HG03575 (cell line): Measurements from ENCODE around the gene RGS1.

Source experiments
- ATAC-seq: cut with Tn5 transposase; IDR thresholded peaks from one replicate; pipeline ENCODE4 v1.9.1; 2021; ENCODE audit not compliant: unreplicated experiment, insufficient number of reproducible peaks, low FRiP score; ENCODE audit errors: extremely low read depth

Gene RGS1

GRCh38 chr1:192604979-192605620 lies 29.5 kb downstream of the RGS1 start:
- ATAC-seq, result peak; percentile 17

- no peak for ATAC-seq
Observed at GRCh38 chr1:192608671-192609070, 33.1 kb downstream of the RGS1 start.

DNA sequence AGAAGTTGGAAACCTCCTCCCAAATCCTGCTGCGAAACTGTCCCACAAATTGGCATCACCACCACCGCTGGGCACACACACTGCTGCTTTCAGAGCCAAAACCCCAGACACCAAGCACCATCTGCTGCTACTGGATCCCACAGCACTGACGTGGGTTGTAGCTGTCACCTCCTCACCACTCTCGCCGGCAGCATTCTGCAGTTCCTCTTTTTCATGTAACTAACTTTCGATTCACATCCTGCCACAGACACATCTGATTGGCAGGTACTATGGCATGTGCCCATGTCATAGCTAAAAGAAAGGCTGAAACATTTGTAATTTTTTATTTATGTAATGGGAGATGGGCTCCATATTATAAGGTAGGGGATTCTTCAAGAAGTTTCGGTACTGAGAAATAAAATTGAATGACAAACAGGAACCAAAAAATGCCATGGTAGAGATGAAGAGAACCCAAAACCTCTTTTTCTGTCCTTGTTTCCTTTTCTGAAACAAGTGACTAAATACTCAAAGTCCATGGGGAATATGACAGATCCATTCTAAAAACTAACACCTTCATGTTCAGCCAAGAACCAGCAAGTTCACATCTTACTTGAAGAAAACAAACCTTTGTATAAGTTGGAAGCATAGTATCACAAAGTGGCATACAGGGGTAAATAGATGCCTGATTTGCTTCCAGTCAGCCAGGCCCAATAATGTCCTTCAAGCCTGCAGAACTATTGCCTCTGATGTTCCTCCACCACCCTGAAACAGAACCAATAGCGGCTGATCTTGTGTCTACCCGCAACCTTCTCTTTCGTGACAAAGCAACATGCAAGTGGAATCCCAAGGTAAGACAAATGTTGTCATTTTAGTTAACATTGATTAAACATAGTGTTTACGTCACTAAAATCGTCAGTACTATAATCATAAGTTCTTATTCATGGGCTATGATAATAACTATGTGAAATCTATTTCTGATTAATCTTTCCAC lies 33.8 kb downstream of the RGS1 start:
- peak; percentile 97 for ATAC-seq

- ATAC-seq, result no peak
Observed at GRCh38 chr1:192610112-192610889, 34.7 kb downstream of the RGS1 start.

- no peak for ATAC-seq
Observed at GRCh38 chr1:192615055-192615454, 39.5 kb downstream of the RGS1 start.

GRCh38 chr1:192620071-192620635 lies 44.6 kb downstream of the RGS1 start:
- ATAC-seq, result no peak

DNA sequence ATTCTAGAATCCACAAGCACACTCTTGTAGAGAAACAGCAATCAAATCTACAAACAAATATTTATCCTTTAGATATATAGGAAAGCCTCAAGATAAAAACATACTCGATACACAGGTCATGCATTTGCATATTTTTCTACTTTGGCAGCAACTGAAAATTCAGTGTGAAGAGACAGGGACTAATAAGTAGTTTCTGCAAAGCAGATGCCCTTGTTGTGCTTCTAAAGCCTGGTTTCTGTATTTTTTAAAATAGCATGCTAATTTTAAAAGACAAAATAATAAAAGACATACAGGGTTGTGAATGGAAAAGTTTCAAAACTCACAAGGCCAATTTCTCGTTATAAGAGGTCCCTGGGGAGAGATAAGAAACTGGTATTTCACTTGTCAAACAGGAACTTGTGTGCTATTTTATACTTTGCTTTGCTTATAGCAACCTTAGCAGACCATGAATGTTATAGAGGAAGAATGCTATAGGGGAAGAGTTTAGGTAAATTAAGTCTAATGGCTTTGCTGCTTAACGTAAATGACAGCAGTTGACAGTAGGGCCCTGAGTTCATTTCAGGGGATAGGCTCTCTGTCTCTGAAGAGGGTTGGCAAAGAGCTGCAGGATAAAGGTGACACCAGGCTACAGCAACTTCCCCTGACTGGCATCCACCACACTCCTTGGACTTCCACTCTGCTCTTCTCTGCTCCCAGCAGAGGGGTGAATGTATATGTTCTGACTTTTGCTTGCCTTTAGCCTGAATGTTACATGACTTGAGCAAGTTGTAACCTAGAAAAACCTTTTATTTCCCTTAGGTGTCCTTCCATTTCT lies 51.0 kb downstream of the RGS1 start:
- peak; percentile 90 for ATAC-seq

- no peak for ATAC-seq
Observed at GRCh38 chr1:192627901-192628300, 52.3 kb downstream of the RGS1 start.

DNA sequence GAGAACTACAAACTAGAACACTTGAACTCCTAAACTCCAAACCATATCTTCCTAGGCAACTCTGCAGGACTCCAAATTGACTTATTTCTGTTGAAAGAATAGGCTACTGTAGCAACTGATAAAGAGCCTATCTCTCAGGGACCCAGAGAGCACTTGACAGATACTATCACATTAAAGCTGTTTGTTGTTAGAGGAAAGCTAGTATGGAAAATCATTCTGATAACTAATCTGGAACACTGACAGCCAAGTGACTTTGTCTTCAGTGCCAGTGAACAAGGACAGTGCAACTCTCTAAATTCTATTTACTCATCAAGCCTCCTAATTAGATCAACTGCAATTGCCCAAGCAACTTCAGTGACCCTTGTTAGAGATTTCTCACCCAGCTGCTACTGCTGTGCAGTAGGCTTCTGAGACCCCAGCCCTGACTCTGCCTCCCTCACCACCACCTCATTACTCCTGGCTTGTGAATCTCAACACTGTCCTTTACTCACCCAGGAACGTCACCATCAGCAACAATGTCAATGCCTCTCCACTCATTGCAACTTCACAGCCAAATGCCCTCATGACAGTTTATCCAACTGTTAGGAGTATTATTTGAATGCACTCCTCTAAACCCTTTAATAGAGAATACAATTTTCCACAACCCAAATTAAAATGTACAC lies 53.0 kb downstream of the RGS1 start:
- no peak for ATAC-seq

GRCh38 chr1:192629612-192630011 lies 54.0 kb downstream of the RGS1 start:
- ATAC-seq, result no peak
